Karpas-422 (cell line): ENCODE measurements around the gene FGD4. TPM values are rescaled to one million over a fixed set of nuclear protein-coding genes. Genes with fewer than 3 reads are reported as not detected.
"Not testable (repeated sequence)": the region's sequence is repeated elsewhere in the genome, so short reads cannot be mapped to it uniquely, and the experiment has no call there.

Experiments
- DNase-seq: peaks from one replicate; pipeline ENCODE4 v3.0.0-alpha.2; 2015
- H2AFZ ChIP-seq: fragments of 200-600 bp; sonication (generic); 2 replicates; pipeline ENCODE4 v1.6.1; 2014; ENCODE audit warnings: antibody characterized with exemption, low read length, mixed read lengths
- H3K27ac ChIP-seq: fragments of 200-600 bp; sonication (generic); 2 replicates; pipeline ENCODE4 v1.5.1; 2014; ENCODE audit warnings: mild to moderate bottlenecking, low read length, moderate library complexity
- H3K27me3 ChIP-seq: fragments of 200-600 bp; sonication (generic); 2 replicates; pipeline ENCODE4 v1.6.1; 2014; ENCODE audit warnings: low read length, mixed read lengths
- H3K36me3 ChIP-seq: fragments of 200-600 bp; sonication (generic); 2 replicates; pipeline ENCODE4 v1.6.1; 2014; ENCODE audit warnings: low read length, mixed read lengths; ENCODE audit not compliant: insufficient read depth
- H3K4me1 ChIP-seq: fragments of 200-600 bp; sonication (generic); 2 replicates; pipeline ENCODE4 v1.6.1; 2014; ENCODE audit warnings: mild to moderate bottlenecking, low read length, mixed read lengths
- H3K4me2 ChIP-seq: fragments of 200-600 bp; sonication (generic); 2 replicates; pipeline ENCODE4 v1.6.1; 2014; ENCODE audit warnings: low read length, low read depth, mild to moderate bottlenecking; ENCODE audit not compliant: poor library complexity, severe bottlenecking
- H3K4me3 ChIP-seq: fragments of 200-600 bp; sonication (generic); 2 replicates; pipeline ENCODE4 v1.5.1; 2014; ENCODE audit warnings: mild to moderate bottlenecking, antibody characterized with exemption, low read length, mixed read lengths
- H3K79me2 ChIP-seq: fragments of 200-600 bp; sonication (generic); 2 replicates; pipeline ENCODE4 v1.6.1; 2014; ENCODE audit warnings: mild to moderate bottlenecking, low read length, mixed read lengths
- H3K9ac ChIP-seq: fragments of 200-600 bp; sonication (generic); 2 replicates; pipeline ENCODE4 v1.6.0; 2014; ENCODE audit warnings: low read length
- H3K9me2 ChIP-seq: fragments of 200-600 bp; sonication (generic), shearing (Covaris generic); replicated peaks from 2 replicates; pipeline ENCODE4 v1.6.0; 2014; ENCODE audit warnings: mild to moderate bottlenecking, low read length, moderate library complexity; ENCODE audit not compliant: insufficient read depth
- H3K9me3 ChIP-seq: fragments of 300-700, 200-600 bp; sonication (generic); 2 replicates; pipeline ENCODE4 v1.6.1; 2014; ENCODE audit warnings: low read length, mixed read lengths
- H4K20me1 ChIP-seq: fragments of 200-600 bp; sonication (generic); 2 replicates; pipeline ENCODE4 v1.6.1; 2014; ENCODE audit warnings: mild to moderate bottlenecking, antibody characterized with exemption, low read length, low read depth; ENCODE audit not compliant: insufficient read depth
- total RNA-seq: library from RNA; depleted of rRNA; stranded (reverse); fragments of >200 nt; shearing (Covaris generic); gene quantifications from 2 replicates; pipeline ENCODE4 v1.2.3, GENCODE V29; 2014; ENCODE audit warnings: low replicate concordance

Gene FGD4
- total RNA-seq, 1 experiment from 2014 or later, result 0.11 TPM

GRCh38 chr12:32559434-32559833 lies 160.1 kb downstream of the FGD4 start:
- no peaks in the 10 kb centered on the region for H3K27me3 ChIP-seq
- H3K27ac ChIP-seq, result no peak overlapping the region
- H4K20me1 ChIP-seq, result no peaks in the 10 kb centered on the region
- DNase-seq, result no peak
- no peak overlapping the region for H3K9ac ChIP-seq
- no peaks in the 10 kb centered on the region for H3K9me2 ChIP-seq
- no peaks in the 10 kb centered on the region for H3K4me1 ChIP-seq
- H3K4me2 ChIP-seq, result no peak overlapping the region
- no peak overlapping the region for H2AFZ ChIP-seq
- H3K36me3 ChIP-seq, result no peaks in the 10 kb centered on the region
- H3K4me3 ChIP-seq, result no peak overlapping the region
- H3K79me2 ChIP-seq, result no peaks in the 10 kb centered on the region
- H3K9me3 ChIP-seq, result no peaks in the 10 kb centered on the region

GRCh38 chr12:32560520-32560919 lies 161.2 kb downstream of the FGD4 start:
- DNase-seq, result no peak
- H3K36me3 ChIP-seq, result no peaks in the 10 kb centered on the region
- H3K79me2 ChIP-seq, result no peaks in the 10 kb centered on the region
- H3K4me3 ChIP-seq, result no peak overlapping the region
- no peaks in the 10 kb centered on the region for H3K9me2 ChIP-seq
- H3K27ac ChIP-seq, result no peak overlapping the region
- no peaks in the 10 kb centered on the region for H3K9me3 ChIP-seq
- H3K4me1 ChIP-seq, result no peaks in the 10 kb centered on the region
- no peak overlapping the region for H2AFZ ChIP-seq
- H3K27me3 ChIP-seq, result no peaks in the 10 kb centered on the region
- no peaks in the 10 kb centered on the region for H4K20me1 ChIP-seq
- H3K9ac ChIP-seq, result no peak overlapping the region
- no peak overlapping the region for H3K4me2 ChIP-seq

GRCh38 chr12:32561931-32562341 lies 162.6 kb downstream of the FGD4 start:
- Histone ChIP-seq H3K9ac (no peak overlapping the region), H3K9me3 (no peaks in the 10 kb centered on the region), H3K27me3 (no peaks in the 10 kb centered on the region), H3K27ac (no peak overlapping the region), H3K36me3 (no peaks in the 10 kb centered on the region), H2AFZ (no peak overlapping the region), H3K4me2 (no peak overlapping the region), H3K79me2 (no peaks in the 10 kb centered on the region), H3K9me2 (no peaks in the 10 kb centered on the region), H3K4me3 (no peak overlapping the region), H4K20me1 (no peaks in the 10 kb centered on the region), H3K4me1 (no peaks in the 10 kb centered on the region)
- no peak for DNase-seq

- not testable (repeated sequence) for H3K79me2 ChIP-seq
Observed at GRCh38 chr12:32562413-32562812, 163.1 kb downstream of the FGD4 start.

GRCh38 chr12:32566663-32567295 lies 167.4 kb downstream of the FGD4 start:
- Histone ChIP-seq H4K20me1 (no peaks in the 10 kb centered on the region), H3K27ac (no peak overlapping the region), H3K36me3 (no peaks in the 10 kb centered on the region), H3K79me2 (no peaks in the 10 kb centered on the region), H2AFZ (no peak overlapping the region), H3K4me3 (no peak overlapping the region), H3K4me2 (no peak overlapping the region), H3K4me1 (no peaks in the 10 kb centered on the region), H3K9me2 (no peaks in the 10 kb centered on the region), H3K27me3 (no peaks in the 10 kb centered on the region), H3K9ac (no peak overlapping the region), H3K9me3 (no peaks in the 10 kb centered on the region)
- no peak for DNase-seq

More at GRCh38 chr12:32562413-32562812, 163.1 kb downstream of the FGD4 start:
- not testable (repeated sequence) for H3K4me1 ChIP-seq, H3K9me3 ChIP-seq, H3K4me3 ChIP-seq, H3K27me3 ChIP-seq, H3K4me2 ChIP-seq, H4K20me1 ChIP-seq, DNase-seq, H3K36me3 ChIP-seq, H2AFZ ChIP-seq, H3K27ac ChIP-seq, H3K9me2 ChIP-seq, H3K9ac ChIP-seq

GRCh38 chr12:32567296-32567674 lies 167.9 kb downstream of the FGD4 start:
- Histone ChIP-seq H3K27ac (no peak overlapping the region), H3K9me3 (no peaks in the 10 kb centered on the region), H3K79me2 (no peaks in the 10 kb centered on the region), H4K20me1 (no peaks in the 10 kb centered on the region), H3K9me2 (no peaks in the 10 kb centered on the region), H2AFZ (no peak overlapping the region), H3K27me3 (no peaks in the 10 kb centered on the region), H3K4me3 (no peak overlapping the region), H3K36me3 (no peaks in the 10 kb centered on the region), H3K4me2 (no peak overlapping the region), H3K4me1 (no peaks in the 10 kb centered on the region), H3K9ac (no peak overlapping the region)
- DNase-seq, result no peak

- no peaks in the 10 kb centered on the region for H4K20me1 ChIP-seq
- no peak overlapping the region for H3K4me2 ChIP-seq
- no peaks in the 10 kb centered on the region for H3K36me3 ChIP-seq
- no peak overlapping the region for H2AFZ ChIP-seq
- H3K9ac ChIP-seq, result no peak overlapping the region
- H3K79me2 ChIP-seq, result no peaks in the 10 kb centered on the region
- H3K9me3 ChIP-seq, result no peaks in the 10 kb centered on the region
- no peaks in the 10 kb centered on the region for H3K4me1 ChIP-seq
- no peaks in the 10 kb centered on the region for H3K9me2 ChIP-seq
- H3K27me3 ChIP-seq, result no peaks in the 10 kb centered on the region
- H3K4me3 ChIP-seq, result no peak overlapping the region
- DNase-seq, result no peak
- no peak overlapping the region for H3K27ac ChIP-seq
Observed at GRCh38 chr12:32568228-32568627, 168.9 kb downstream of the FGD4 start.

GRCh38 chr12:32569259-32569658 lies 169.9 kb downstream of the FGD4 start:
- no peak for DNase-seq
- H3K9me2 ChIP-seq, result no peaks in the 10 kb centered on the region
- H3K27me3 ChIP-seq, result no peaks in the 10 kb centered on the region
- H3K4me3 ChIP-seq, result no peak overlapping the region
- no peaks in the 10 kb centered on the region for H3K79me2 ChIP-seq
- no peaks in the 10 kb centered on the region for H3K9me3 ChIP-seq
- no peaks in the 10 kb centered on the region for H3K4me1 ChIP-seq
- H4K20me1 ChIP-seq, result no peaks in the 10 kb centered on the region
- no peak overlapping the region for H2AFZ ChIP-seq
- H3K9ac ChIP-seq, result no peak overlapping the region
- no peaks in the 10 kb centered on the region for H3K36me3 ChIP-seq
- H3K27ac ChIP-seq, result no peak overlapping the region
- no peak overlapping the region for H3K4me2 ChIP-seq

GRCh38 chr12:32574585-32574984 lies 175.2 kb downstream of the FGD4 start:
- Histone ChIP-seq H3K36me3 (no peaks in the 10 kb centered on the region), H3K4me3 (no peak overlapping the region), H3K79me2 (no peaks in the 10 kb centered on the region), H3K27me3 (no peaks in the 10 kb centered on the region), H4K20me1 (no peaks in the 10 kb centered on the region), H3K4me1 (no peaks in the 10 kb centered on the region), H3K9ac (no peak overlapping the region), H3K9me2 (no peaks in the 10 kb centered on the region), H2AFZ (no peak overlapping the region), H3K4me2 (no peak overlapping the region), H3K27ac (no peak overlapping the region), H3K9me3 (no peaks in the 10 kb centered on the region)
- DNase-seq, result no peak
